ENCODE measurements around the gene ZER1. TPM values are rescaled to one million over a fixed set of nuclear protein-coding genes. Genes with fewer than 3 reads are reported as not detected.

Gene ZER1
- total RNA-seq, 2 experiments from 2014 or later = 14.9 to 17.8 TPM

GRCh38 chr9:128733256-128733655 is 38.5 kb downstream of the ZER1 start:
- ChIA-PET CTCF (interaction anchor here (0.9 to 1.8 kb wide), 3 partner anchors 18 to 31 kb away, joined by 3 to 4 read pairs (median 3); partner anchors contain the start of gene PKN3), POLR2A (interaction anchor here (1.1 to 1.2 kb wide), 2 partner anchors 9 to 10 kb away, joined by 3 read pairs; partner anchors contain the start of gene ZDHHC12)
- DNase-seq = peak; percentile 38
- TF ChIP-seq CTCF (IDR thresholded peaks at IDR 0.05) = no peak
- Mint-ChIP-seq H3K36me3 (ENCODE audit: low read depth) (peaks cover 5% of the 10 kb centered on the region), H3K27ac (no peak overlapping the region), H3K4me3 (no peak overlapping the region), H3K9me3 (no peaks in the 10 kb centered on the region), H3K27me3 (no peaks in the 10 kb centered on the region), H3K4me1 (ENCODE audit: low read depth) (peaks cover 4% of the 10 kb centered on the region)
- intact Hi-C loops (cut with micrococcal nuclease) = no loop called here
- peak; percentile 47 for ATAC-seq

- intact Hi-C loops (cut with micrococcal nuclease) = no loop called here
- ATAC-seq (no peak), DNase-seq (no peak)
- H3K36me3 Mint-ChIP-seq (ENCODE audit: low read depth) = peaks cover 5% of the 10 kb centered on the region
- no peaks in the 10 kb centered on the region for H3K27me3 Mint-ChIP-seq
- no peak overlapping the region for H3K4me3 Mint-ChIP-seq
- peaks cover 4% of the 10 kb centered on the region for H3K4me1 Mint-ChIP-seq (ENCODE audit: low read depth)
- TF ChIP-seq CTCF (IDR thresholded peaks at IDR 0.05) = no peak
- no peaks in the 10 kb centered on the region for H3K9me3 Mint-ChIP-seq
- H3K27ac Mint-ChIP-seq = no peak overlapping the region
- ChIA-PET CTCF (interaction anchor here (0.9 to 1.8 kb wide), 2 partner anchors 26 to 31 kb away, joined by 3 to 4 read pairs; partner anchors contain the start of gene PKN3), POLR2A (interaction anchor here (1.1 kb wide), 1 partner anchor 10 kb away, joined by 3 read pairs; no protein-coding TSS in a partner anchor)
These were observed 39.2 kb downstream of the ZER1 start for GRCh38 chr9:128732576-128732975.

GRCh38 chr9:128731691-128732090 is 40.0 kb downstream of the ZER1 start:
- Mint-ChIP-seq H3K4me3 (no peak overlapping the region), H3K9me3 (no peaks in the 10 kb centered on the region), H3K36me3 (ENCODE audit: low read depth) (peaks cover 5% of the 10 kb centered on the region), H3K4me1 (ENCODE audit: low read depth) (peaks cover 7% of the 10 kb centered on the region), H3K27ac (no peak overlapping the region), H3K27me3 (no peaks in the 10 kb centered on the region)
- ChIA-PET CTCF (interaction anchor here (1.8 kb wide), 1 partner anchor 30 kb away, joined by 4 read pairs; the partner anchor contains the start of gene PKN3), POLR2A (no interaction called here)
- intact Hi-C loops (cut with micrococcal nuclease) = no loop called here
- DNase-seq = no peak
- ATAC-seq = no peak
- no peak for TF ChIP-seq CTCF (IDR thresholded peaks at IDR 0.05)

GRCh38 chr9:128731093-128731492 is 40.6 kb downstream of the ZER1 start:
- CTCF ChIA-PET = no interaction called here
- no peaks in the 10 kb centered on the region for H3K9me3 Mint-ChIP-seq
- no peak overlapping the region for H3K27ac Mint-ChIP-seq
- no peak overlapping the region for H3K4me3 Mint-ChIP-seq
- H3K4me1 Mint-ChIP-seq (ENCODE audit: low read depth) = peaks cover 8% of the 10 kb centered on the region
- intact Hi-C loops (cut with micrococcal nuclease) = no loop called here
- DNase-seq = no peak
- no peak for ATAC-seq
- TF ChIP-seq CTCF (IDR thresholded peaks at IDR 0.05) = no peak
- no peaks in the 10 kb centered on the region for H3K27me3 Mint-ChIP-seq
- peaks cover 5% of the 10 kb centered on the region for H3K36me3 Mint-ChIP-seq (ENCODE audit: low read depth)
- POLR2A ChIA-PET = no interaction called here

GRCh38 chr9:128729766-128730517 is 41.8 kb downstream of the ZER1 start:
- intact Hi-C loops (cut with micrococcal nuclease) = no loop called here
- DNase-seq = no peak
- no peak for ATAC-seq
- POLR2A ChIA-PET = no interaction called here
- CTCF ChIA-PET = no interaction called here
- H3K27ac Mint-ChIP-seq = no peak overlapping the region
- no peak for TF ChIP-seq CTCF (IDR thresholded peaks at IDR 0.05)
- H3K4me3 Mint-ChIP-seq = no peak overlapping the region
- peaks cover 15% of the 10 kb centered on the region for H3K4me1 Mint-ChIP-seq (ENCODE audit: low read depth)
- H3K27me3 Mint-ChIP-seq = no peaks in the 10 kb centered on the region
- peaks cover 5% of the 10 kb centered on the region for H3K36me3 Mint-ChIP-seq (ENCODE audit: low read depth)
- H3K9me3 Mint-ChIP-seq = no peaks in the 10 kb centered on the region
